ENCODE results near the gene SEPTIN5.
A peak's percentile ranks its signal among the peaks of the same experiment; 100 is the strongest.

Gene SEPTIN5

GRCh38 chr22:19705181-19705934 lies 8.9 kb upstream of the SEPTIN5 start:
- no peak for DNase-seq

GRCh38 chr22:19706661-19707151 lies 7.6 kb upstream of the SEPTIN5 start:
- no peak for DNase-seq

GRCh38 chr22:19707347-19708290 lies 6.7 kb upstream of the SEPTIN5 start:
- DNase-seq, result no peak

DNA sequence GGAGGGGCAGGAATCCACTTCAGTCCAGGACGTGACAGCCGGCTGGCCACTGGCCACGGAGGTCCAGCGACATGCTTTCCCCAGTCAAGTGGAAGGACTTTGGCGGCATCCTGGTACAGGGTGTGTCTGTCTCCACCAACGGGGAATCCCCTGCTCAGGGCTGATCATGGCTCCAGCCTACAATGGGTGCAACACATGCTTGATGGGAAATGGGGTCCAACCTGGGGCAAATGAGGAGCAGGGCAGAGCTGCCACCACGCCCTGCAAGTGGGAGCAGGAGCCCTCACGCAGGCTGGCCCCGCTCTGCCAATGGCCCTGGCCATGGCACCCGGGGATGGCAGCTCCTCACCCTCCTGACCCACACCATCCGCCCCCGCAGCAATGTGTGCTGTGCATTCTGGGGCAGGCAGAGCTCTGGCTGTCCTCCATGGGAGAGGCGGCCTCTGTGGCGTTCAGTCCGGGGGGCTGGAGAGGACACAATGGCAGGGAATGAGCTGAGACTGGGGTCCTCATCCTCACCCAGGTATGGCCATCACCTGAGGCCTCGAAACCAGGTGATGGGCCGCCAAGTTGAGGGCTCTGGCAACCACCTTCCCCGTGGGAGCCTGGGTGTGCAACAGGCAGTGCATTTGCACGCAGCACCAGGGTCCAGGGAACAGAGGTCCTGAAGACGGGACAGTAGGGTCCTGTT lies 5.8 kb upstream of the SEPTIN5 start:
- no peak for DNase-seq

GRCh38 chr22:19709063-19709769 lies 5.1 kb upstream of the SEPTIN5 start:
- no peak for DNase-seq

DNA sequence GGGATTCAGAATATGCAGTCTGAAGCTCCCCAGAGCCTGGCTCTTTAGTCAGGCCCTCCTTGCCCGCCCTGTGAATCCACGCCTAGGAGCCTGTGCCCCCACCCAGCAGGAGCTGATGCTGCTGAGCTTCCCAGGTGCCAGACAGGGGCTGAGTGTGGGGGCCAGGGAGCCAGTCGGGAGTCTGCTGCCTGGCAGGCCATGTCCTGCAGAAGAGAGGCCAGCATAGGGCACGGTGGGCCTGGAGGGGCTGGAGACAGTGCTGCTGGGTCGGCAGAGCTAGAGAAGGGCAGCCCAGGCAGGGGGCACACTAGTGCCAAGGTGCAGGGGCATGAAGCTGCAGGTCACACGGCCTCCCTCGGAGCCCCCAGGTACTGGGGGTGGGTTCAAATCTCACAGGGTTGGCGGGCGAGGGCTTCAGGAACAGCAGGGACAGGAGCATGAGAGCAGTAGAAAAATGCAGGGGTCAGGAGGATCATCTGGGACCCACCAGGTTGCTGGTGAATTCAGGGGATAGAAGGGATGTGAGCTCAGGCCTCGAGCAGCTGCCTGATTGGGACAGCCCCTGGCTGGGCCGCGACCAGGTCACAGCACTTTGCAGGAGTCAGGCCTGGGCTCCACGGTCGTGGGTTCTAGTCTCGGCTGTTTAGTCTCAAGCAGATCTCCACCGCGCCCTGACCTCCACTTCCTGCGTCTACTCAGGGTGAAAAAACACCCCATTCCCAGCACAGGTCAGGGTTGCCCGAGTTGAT lies 4.1 kb upstream of the SEPTIN5 start:
- no peak for DNase-seq

- DNase-seq, result no peak
These were observed 3.6 kb upstream of the SEPTIN5 start for GRCh38 chr22:19710769-19711106.

- DNase-seq, result no peak
These were observed 1.1 kb upstream of the SEPTIN5 start for GRCh38 chr22:19713245-19713644.

DNA sequence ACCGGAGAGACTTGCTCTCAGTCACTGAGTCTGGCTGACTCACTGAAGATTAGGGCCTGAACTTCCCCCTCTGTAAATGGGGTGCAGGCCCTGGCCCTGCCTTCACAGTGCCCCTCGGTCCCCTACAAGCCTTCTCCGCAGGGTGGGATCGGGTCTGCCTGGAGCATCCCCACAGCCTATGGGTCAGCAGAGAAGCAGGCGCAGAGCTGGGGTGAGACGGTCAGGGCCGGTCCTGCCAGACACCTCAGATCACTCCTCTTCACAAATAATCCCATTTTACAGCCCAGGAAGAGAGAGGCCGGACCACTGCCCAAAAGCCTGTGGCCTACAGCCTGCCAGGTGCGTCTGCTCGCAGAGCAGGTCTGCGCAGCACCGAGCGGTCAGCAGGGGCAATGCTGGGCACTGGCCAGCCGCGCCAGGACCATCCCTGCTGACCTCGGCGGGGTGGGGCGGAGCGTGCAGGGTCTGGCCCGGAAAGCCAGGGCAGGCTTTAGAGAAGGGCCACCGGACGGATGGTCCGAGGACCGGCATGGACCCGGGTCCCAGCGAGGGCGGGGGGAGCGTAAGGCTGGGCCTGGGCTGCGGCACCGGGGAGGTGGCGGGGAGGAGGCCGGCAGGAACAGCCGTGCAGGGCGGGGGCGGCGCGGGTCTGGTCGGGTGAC lies 522 bp upstream of the SEPTIN5 start:
- DNase-seq, result no peak

DNA sequence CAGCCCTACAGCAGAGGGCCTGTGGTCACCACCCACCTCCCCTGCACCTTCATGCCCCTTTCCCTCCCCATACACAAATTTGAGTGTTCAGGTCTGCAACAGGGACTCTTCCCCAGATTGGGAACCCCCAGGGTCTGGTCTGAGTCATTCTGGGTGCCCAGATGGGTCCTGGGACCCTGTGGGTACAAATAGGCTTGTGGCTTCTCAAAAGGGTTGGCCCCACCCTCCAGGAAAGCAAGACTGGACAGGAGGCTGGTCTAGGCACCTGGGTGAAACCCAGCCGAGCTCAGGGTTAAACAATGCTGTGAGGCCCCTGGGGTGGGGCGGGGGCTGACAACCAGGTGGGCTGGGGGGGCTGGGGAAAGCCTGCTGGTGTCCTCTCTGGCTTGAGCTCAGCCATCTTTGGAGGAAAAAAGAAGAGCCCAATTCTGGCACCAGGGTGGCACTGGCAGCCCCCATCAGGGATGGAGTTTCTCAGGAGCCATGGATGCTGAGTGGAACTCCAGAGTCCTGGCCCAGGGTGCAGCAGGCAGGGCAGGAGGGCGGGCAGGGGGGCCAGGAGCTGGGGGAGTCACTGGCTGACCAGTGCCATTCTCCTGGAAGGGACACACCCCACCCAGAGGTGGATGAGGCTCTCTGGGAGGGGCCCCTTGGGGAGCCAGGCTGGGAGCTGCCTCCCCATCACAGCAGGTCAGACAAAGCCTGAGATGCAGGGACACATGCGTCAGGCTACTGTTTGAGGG lies 1.1 kb downstream of the SEPTIN5 start:
- no peak for DNase-seq

- no peak for DNase-seq
These were observed 1.9 kb downstream of the SEPTIN5 start for GRCh38 chr22:19716041-19716828.

DNA sequence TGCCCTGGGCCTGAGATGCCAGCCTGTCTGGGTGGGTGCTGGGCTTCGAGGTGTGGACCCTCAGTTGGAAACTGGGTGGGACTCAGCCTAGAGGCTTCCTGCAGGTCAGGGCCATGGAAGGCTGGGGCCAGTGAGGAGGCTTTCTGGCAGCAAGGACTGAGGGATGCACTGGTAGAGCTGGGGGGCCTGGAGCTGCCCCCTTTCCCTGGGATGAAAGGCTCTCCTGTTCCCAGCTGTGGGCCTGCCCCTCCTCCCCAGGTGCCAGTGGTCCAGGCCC lies 2.5 kb downstream of the SEPTIN5 start:
- DNase-seq, result no peak

DNA sequence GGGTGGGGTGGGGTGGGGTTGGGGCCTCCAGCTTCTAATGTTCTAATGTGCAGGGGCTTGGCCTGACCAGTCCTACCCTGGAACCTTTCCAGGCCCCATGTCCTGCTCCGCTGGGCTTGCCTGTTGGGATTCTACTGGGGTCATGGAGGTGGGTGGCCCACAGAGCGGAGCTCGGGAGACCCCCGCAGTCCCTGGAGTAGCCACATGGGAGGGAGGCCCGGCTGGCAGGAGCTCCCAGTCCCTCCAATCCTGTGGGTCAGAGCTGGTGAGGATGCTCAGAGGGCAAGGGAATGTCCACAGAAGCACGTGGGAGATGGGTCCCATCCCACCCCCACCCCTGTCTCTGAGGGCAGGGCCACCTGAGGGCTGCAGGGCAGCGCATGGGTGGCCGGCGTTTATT lies 2.9 kb downstream of the SEPTIN5 start:
- DNase-seq, result no peak

DNA sequence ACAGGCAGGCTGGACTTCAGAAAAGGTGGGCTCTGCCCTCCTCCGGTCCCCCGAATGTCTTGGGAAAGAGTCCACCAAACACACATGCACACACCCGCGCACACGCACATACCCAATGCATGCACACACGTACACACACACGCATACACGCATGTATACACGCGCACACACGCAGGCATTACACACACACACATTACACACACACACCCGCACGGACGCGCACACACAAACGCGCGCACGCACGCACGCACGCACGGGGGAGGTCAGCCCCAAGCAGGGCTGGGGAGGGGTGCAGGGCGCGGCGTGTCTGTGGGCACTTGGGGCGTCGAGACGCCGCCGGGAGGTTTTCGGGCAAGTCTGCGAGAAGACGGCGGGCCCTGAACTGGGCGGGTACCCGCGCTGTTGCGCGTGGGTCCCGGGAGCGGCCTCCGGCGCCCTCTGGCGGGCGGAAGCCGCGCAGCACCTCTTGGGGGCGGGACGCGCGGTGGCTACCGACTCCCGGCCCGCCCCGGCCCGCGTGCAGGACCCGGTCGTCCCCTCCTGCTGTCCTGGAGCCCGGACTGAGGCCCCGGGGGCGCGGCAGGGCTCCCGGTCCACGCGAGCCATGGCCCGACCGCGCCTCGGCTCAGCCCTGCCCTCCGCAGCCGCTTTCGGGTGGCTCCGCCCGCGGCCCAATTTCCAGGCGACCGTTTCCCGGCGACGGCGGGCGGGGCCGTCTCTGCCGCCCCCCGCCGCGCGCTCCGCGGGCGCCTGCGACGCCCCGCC lies 3.6 kb downstream of the SEPTIN5 start:
- DNase-seq, result peak in 1 of 2 experiments; percentile 61

- no peak for DNase-seq
These were observed 4.2 kb downstream of the SEPTIN5 start for GRCh38 chr22:19718456-19719049.

GRCh38 chr22:19719050-19719482 lies 4.8 kb downstream of the SEPTIN5 start:
- no peak for DNase-seq

DNA sequence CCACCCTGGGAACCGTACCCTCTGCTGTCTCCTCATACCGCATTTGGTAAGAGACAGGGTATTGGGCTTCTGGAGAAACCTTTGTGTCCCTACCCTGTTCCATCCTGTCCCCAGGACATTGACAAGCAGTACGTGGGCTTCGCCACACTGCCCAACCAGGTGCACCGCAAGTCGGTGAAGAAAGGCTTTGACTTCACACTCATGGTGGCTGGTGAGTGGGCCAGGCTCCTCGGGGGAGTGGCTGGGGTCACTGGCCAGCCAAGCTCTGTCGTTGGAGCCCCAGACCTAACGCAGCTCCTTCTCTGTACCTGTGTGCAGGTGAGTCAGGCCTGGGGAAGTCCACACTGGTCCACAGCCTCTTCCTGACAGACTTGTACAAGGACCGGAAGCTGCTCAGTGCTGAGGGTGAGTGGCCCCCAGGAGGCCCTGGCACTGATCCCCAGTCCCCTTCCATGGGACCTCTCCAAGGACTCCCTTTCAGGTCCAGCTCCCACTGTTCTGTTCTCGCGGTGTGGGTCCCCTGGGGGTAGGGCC lies 5.3 kb downstream of the SEPTIN5 start:
- no peak for DNase-seq

GRCh38 chr22:19720150-19720827 lies 6.0 kb downstream of the SEPTIN5 start:
- DNase-seq, result no peak
